ENCODE data around the gene MRPL30.
"Not testable (repeated sequence)": the region's sequence is repeated elsewhere in the genome, so short reads cannot be mapped to it uniquely, and the experiment has no call there.

Gene MRPL30

DNA sequence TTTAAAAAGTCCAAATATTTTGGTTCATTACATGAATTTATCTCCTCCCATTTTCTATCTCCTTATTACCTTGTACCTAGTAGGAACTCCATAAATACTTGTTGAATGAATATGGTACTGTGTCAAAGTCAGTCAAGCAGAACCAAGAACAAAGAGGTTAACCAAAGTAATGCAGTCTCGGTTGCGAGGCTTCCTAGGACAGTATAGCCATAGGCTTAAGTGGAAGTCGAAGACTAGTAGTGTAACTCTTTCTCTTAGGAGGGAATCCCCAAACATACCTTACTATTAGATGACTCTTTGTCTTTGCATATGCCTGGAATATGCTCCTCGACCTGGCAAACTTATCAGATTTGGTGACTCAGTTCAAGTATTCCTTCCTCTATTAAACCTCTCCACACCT, 21.4 kb upstream of the MRPL30 start:
- Histone ChIP-seq H3K4me1 (ENCODE audit: insufficient read depth, low read length) (no peaks in the 10 kb centered on the region), H3K9ac (ENCODE audit: low read depth, low read length) (no peak overlapping the region), H3K9me3 (ENCODE audit: control insufficient read depth, insufficient read depth, low read length) (no peaks in the 10 kb centered on the region), H3K36me3 (ENCODE audit: insufficient read depth, low read length) (no peaks in the 10 kb centered on the region; the same call in 1 of the 2 replicates)

DNA sequence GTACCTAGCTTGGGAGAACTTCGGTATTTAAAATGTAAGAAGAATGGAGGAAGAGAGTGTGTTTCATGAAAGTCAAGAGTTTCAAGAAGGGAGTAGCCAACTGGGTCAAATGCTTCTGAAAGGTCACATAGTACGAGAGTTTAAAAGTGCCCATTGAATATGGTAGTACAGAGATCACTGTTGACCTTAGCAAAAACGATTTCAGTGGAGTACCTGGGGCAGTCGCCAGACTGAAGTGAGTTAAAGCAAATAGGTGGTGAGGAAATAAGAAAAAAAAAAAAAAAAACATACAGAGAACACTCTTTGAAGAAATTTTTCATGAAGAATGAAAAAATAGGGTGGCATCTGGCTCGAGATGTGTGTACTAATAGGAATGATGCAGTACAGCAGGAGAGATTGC, 14.8 kb upstream of the MRPL30 start:
- no peaks in the 10 kb centered on the region for H3K9me3 ChIP-seq (ENCODE audit: control insufficient read depth, insufficient read depth, low read length)
- H3K4me1 ChIP-seq (ENCODE audit: insufficient read depth, low read length), result no peaks in the 10 kb centered on the region
- no peak overlapping the region for H3K9ac ChIP-seq (ENCODE audit: low read depth, low read length)
- peaks cover 5% of the 10 kb centered on the region; the same call in 1 of the 2 replicates for H3K36me3 ChIP-seq (ENCODE audit: insufficient read depth, low read length)

DNA sequence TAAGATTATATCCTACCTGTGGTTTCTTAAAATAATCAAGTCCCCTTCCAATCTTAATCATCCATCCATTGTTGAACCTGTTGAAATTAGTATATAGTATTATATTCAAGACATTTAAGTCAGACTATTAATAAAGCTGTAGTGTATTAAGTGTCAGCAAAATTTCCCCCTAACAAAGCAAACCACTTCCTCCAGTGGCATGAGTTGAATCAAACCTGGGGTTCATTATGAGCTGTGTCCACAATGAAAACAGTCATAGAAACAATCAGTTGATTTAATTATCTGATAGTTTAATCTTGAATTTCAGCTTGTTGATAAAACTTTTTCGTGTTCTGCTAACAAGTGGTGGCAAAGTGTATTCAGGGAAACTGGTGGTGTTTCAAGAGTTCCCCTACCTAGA, 11.4 kb upstream of the MRPL30 start:
- Histone ChIP-seq H3K36me3 (ENCODE audit: insufficient read depth, low read length) (peaks cover 5% of the 10 kb centered on the region; the same call in 1 of the 2 replicates), H3K9me3 (ENCODE audit: control insufficient read depth, insufficient read depth, low read length) (no peaks in the 10 kb centered on the region), H3K4me1 (ENCODE audit: insufficient read depth, low read length) (no peaks in the 10 kb centered on the region), H3K9ac (ENCODE audit: low read depth, low read length) (no peak overlapping the region)

DNA sequence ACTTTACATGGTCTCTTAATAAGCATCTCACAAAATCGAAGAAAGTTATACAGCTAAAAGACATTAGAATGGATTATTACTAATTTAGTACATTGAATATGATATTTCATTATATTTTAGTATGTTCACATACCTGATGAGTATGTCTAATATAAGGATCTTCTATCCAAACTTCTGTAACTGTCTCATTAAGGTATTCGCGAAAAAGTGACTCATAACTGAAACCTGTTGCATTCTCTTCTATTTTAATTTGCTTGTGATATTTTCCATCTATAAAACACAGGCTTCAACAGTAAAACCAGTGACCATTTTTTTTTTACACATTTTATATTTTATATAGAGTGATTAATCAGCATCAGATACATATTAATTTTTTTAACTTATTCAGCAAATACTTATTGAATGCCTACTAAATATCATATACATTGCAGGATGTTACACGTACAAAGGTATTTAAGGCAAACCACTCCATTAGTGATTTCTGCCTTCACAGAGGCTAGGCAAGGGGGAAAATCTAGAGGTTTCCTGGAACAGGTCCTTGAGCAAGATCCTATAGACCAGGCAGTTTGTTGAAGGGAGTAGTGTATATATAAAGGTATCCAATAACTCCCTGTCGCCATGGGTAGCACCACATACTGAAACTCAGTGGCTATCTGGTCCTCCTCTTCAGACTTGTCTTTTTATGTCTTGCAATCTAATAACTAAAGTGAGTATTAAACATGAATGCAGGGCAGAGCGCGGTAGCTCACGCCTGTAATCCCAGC, 9.4 kb upstream of the MRPL30 start:
- H3K36me3 ChIP-seq (ENCODE audit: insufficient read depth, low read length), result peaks cover 5% of the 10 kb centered on the region; the same call in 1 of the 2 replicates
- no peaks in the 10 kb centered on the region for H3K9me3 ChIP-seq (ENCODE audit: control insufficient read depth, insufficient read depth, low read length)
- no peaks in the 10 kb centered on the region for H3K4me1 ChIP-seq (ENCODE audit: insufficient read depth, low read length)
- no peak overlapping the region for H3K9ac ChIP-seq (ENCODE audit: low read depth, low read length)

DNA sequence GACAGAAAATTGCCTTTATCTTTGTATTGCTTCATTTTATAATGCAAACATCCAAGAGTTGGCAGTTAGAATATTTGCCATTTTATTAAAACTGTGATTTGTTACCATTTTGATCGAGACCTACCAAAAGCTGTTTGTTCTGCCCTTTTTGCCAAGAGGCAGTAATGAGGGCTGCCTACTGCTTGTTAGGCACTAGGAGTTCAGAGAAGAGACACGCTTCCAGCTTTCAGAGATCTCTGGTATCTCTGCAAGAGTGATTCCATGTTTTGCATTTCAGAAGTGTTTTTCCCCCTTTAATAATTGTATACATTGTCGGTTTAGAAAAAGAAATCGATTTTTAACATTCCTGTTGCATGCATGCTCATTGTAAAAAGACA, 628 bp downstream of the MRPL30 start:
- H3K9me3 ChIP-seq (ENCODE audit: control insufficient read depth, insufficient read depth, low read length), result no peaks in the 10 kb centered on the region
- no peaks in the 10 kb centered on the region for H3K36me3 ChIP-seq (ENCODE audit: insufficient read depth, low read length)
- 0 out of 2 replicates have a peak, but pooled peaks cover 4% of the 10 kb centered on the region for H3K4me1 ChIP-seq (ENCODE audit: insufficient read depth, low read length)
- peak overlapping the region; percentile 90 for H3K9ac ChIP-seq (ENCODE audit: low read depth, low read length)

DNA sequence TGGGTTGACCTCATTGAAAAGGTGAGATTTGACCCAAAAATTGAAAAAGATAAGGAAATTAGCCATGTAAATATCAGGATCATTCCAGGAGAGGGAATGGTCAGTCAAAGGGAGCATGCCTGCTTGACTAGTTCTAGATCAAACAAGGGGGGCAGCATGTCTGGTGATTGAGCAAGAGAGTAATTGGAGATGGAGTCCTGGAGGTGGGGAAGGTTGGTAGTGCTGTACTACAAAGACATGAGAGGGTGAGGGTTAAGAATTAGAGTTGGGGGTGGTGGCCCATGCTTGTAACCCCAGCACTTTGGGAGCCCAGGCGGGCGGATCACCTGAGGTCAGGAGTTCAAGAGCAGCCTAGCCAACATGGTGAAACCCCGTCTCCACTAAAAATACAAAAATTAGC, 2.0 kb downstream of the MRPL30 start:
- Histone ChIP-seq H3K36me3 (ENCODE audit: insufficient read depth, low read length) (no peaks in the 10 kb centered on the region), H3K4me1 (ENCODE audit: insufficient read depth, low read length) (0 out of 2 replicates have a peak, but pooled peaks cover 4% of the 10 kb centered on the region), H3K9me3 (ENCODE audit: control insufficient read depth, insufficient read depth, low read length) (no peaks in the 10 kb centered on the region), H3K9ac (ENCODE audit: low read depth, low read length) (no peak overlapping the region)

DNA sequence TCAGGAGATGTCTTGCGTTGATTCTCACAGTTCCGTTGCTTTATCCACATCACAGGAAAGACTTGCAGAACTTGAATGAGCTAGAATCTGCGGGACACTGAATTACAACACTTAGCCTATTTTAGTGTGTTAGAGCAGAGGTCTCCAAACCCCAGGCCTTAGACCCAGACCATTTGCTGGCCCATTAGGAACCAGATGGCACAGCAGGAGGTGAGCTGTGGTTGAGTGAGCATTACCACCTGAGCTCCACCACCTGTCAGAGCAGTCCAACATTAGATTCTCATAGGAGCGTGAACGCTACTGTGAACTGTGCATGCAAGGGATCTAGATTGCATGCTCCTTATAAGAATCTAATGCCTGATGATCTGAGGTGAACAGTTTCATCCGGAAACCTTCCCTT, 3.8 kb downstream of the MRPL30 start:
- Histone ChIP-seq H3K36me3 (ENCODE audit: insufficient read depth, low read length) (0 out of 2 replicates have a peak, but pooled peaks cover 4% of the 10 kb centered on the region), H3K9ac (ENCODE audit: low read depth, low read length) (no peak overlapping the region), H3K4me1 (ENCODE audit: insufficient read depth, low read length) (0 out of 2 replicates have a peak, but pooled peaks cover 4% of the 10 kb centered on the region), H3K9me3 (ENCODE audit: control insufficient read depth, insufficient read depth, low read length) (no peaks in the 10 kb centered on the region)

DNA sequence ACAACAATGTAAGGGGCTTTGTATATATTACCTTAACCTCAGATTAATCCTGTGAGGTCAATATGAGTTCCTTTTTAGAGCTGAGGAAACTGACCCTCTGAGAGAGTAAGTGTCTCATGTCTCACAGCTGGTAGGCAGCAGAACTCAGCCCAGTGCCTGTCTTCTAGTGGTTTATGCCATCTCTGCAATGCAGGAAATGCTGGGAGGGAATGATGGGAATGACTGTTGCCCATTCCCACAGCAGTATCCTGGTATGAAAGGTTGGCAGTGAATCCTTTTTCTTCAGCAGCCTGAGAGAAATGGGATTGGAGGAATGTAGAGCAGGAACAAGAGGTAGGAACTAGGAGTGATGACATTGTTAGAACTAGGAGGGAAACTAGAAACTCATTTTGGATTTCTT, 6.0 kb downstream of the MRPL30 start:
- H3K9me3 ChIP-seq (ENCODE audit: control insufficient read depth, insufficient read depth, low read length), result no peaks in the 10 kb centered on the region
- H3K9ac ChIP-seq (ENCODE audit: low read depth, low read length), result no peak overlapping the region
- H3K4me1 ChIP-seq (ENCODE audit: insufficient read depth, low read length), result 0 out of 2 replicates have a peak, but pooled peaks cover 4% of the 10 kb centered on the region
- 0 out of 2 replicates have a peak, but pooled peaks cover 4% of the 10 kb centered on the region for H3K36me3 ChIP-seq (ENCODE audit: insufficient read depth, low read length)

DNA sequence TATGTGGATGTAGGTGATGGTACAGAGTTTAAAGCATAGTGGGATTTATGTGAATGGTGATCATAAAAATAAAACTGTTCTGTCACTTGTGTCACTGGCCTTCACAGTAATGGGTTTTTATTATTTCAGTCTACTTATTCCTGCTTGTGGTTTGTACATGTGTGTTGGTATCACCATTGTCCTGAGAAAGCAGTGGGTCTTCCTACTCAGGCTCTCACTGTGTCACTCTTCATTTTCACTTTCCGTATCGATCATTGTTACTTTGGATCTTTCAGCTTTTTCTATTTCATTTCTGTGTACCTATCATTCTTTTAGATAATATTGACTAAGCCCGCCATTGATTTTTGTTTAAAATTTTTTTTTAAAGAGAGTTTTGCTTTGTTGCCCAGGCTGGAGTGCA, 7.4 kb downstream of the MRPL30 start:
- H3K36me3 ChIP-seq (ENCODE audit: insufficient read depth, low read length), result 0 out of 2 replicates have a peak, but pooled peaks cover 4% of the 10 kb centered on the region
- H3K9me3 ChIP-seq (ENCODE audit: control insufficient read depth, insufficient read depth, low read length), result no peaks in the 10 kb centered on the region
- H3K4me1 ChIP-seq (ENCODE audit: insufficient read depth, low read length), result no peaks in the 10 kb centered on the region
- no peak overlapping the region for H3K9ac ChIP-seq (ENCODE audit: low read depth, low read length)

DNA sequence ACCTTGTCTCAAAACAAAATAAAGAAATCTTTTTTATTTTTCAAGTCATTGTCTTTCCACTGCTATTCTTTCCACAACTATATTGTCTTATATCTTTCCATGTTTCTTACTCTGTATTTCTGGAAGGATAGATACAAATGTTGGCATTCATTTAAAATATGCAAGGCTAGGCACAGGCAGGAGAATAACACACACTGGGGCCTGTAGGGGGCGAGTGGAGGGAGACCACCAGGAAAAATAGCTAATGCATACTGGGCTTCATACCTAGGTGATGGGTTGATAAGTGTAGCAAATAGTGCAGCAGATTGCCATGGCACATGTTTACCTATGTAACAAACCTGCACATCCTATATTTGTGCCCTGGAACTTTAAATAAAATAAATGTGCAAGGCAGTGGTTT, 9.6 kb downstream of the MRPL30 start:
- peaks cover 7% of the 10 kb centered on the region; the same call in 1 of the 2 replicates for H3K36me3 ChIP-seq (ENCODE audit: insufficient read depth, low read length)
- no peaks in the 10 kb centered on the region for H3K4me1 ChIP-seq (ENCODE audit: insufficient read depth, low read length)
- no peaks in the 10 kb centered on the region for H3K9me3 ChIP-seq (ENCODE audit: control insufficient read depth, insufficient read depth, low read length)
- H3K9ac ChIP-seq (ENCODE audit: low read depth, low read length), result no peak overlapping the region

DNA sequence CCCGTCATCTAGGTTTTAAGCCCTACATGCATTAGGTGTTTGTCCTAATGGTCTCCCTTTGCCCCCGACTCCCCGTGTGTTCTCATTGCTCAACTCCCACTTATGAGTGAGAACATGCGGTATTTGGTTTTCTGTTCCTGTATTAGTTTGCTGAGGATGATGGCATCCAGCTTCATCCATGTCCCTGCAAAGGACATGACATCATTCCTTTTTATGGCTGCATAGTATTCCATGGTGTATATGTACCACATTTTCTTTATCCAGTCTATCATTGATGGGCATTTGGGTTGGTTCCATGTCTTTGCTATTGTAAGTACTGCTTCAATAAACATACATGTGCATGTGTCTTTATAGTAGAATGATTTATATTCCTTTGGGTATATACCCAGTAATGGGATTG, 11.4 kb downstream of the MRPL30 start:
- H3K9ac ChIP-seq (ENCODE audit: low read depth, low read length); H3K4me1 ChIP-seq (ENCODE audit: insufficient read depth, low read length); H3K9me3 ChIP-seq (ENCODE audit: control insufficient read depth, insufficient read depth, low read length): not testable (repeated sequence)
- H3K36me3 ChIP-seq (ENCODE audit: insufficient read depth, low read length), result peaks cover 16% of the 10 kb centered on the region; the same call in 1 of the 2 replicates

DNA sequence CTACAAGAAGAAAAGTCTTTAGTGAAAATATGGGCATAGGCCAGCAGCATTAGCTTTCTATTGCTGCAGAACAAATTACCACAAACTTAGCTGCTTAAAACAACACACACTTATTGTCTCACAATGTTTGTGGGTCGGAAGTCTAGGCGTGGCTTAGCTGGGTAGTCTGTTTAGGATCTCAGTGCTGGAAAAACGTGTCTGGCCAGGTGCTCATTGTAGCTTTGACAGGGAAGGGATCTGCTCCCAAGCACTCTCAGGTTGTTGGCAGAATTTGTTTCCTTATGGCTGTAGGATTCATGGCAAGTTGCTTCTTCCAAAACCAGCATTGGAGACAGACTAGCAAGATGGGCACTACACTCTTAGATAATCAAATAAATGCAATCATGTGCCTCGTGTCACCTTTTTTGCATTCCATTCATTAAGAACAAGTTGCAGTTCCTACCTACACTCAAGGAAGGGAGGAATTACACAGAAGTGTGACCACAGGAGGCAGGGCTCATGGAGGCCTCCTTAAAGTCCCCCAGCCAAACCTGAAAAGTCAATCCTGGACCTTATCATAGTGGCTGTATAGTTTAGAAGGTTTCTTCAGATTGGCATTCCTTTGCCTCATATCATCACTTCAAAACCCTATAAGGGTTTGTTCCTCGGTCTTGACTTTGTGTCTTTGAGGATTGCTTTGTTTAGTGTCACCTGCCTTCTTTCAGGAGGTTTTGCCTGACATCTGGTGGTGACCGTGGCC, 17.3 kb downstream of the MRPL30 start:
- Histone ChIP-seq H3K9me3 (ENCODE audit: control insufficient read depth, insufficient read depth, low read length) (no peaks in the 10 kb centered on the region), H3K9ac (ENCODE audit: low read depth, low read length) (no peak overlapping the region), H3K36me3 (ENCODE audit: insufficient read depth, low read length) (peaks cover 23% of the 10 kb centered on the region; the same call in 1 of the 2 replicates), H3K4me1 (ENCODE audit: insufficient read depth, low read length) (no peaks in the 10 kb centered on the region)

DNA sequence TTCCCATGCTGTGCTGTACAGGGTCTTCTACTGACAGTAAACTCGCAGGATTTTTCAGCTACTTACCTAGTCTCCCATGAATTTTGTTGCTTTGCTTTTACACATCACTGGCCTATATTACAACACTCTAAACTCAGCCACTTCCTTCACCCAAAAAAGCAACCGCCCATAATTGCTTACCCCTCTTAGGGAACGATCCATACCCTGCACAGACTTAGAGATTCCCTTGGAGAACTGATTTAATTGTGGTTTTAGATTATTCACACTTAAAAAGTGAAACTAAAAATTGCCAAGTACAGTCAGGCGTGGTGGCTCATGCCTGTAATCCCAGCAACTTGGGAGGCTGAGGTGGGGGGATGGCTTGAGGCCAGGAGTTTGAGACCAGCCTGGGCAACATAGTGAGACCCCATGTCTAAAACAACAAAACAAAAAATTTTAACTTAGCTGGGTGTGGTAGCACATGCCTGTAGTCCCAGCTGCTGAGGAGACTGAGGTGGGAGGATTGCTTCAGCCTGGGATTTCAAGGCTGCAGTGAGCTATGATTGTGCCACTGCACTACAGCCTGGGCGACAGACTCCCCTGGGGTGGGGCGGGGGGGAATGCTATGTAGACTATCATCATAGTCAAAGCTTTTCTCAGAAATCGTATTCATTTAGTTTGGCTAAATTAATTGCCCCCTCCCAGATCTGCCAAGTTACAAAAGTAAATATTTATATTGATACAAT, 19.3 kb downstream of the MRPL30 start:
- Histone ChIP-seq H3K9me3 (ENCODE audit: control insufficient read depth, insufficient read depth, low read length) (0 out of 2 replicates have a peak, but pooled peaks cover 3% of the 10 kb centered on the region), H3K4me1 (ENCODE audit: insufficient read depth, low read length) (no peaks in the 10 kb centered on the region), H3K9ac (ENCODE audit: low read depth, low read length) (no peak overlapping the region), H3K36me3 (ENCODE audit: insufficient read depth, low read length) (peaks cover 22% of the 10 kb centered on the region; the same call in 1 of the 2 replicates)

DNA sequence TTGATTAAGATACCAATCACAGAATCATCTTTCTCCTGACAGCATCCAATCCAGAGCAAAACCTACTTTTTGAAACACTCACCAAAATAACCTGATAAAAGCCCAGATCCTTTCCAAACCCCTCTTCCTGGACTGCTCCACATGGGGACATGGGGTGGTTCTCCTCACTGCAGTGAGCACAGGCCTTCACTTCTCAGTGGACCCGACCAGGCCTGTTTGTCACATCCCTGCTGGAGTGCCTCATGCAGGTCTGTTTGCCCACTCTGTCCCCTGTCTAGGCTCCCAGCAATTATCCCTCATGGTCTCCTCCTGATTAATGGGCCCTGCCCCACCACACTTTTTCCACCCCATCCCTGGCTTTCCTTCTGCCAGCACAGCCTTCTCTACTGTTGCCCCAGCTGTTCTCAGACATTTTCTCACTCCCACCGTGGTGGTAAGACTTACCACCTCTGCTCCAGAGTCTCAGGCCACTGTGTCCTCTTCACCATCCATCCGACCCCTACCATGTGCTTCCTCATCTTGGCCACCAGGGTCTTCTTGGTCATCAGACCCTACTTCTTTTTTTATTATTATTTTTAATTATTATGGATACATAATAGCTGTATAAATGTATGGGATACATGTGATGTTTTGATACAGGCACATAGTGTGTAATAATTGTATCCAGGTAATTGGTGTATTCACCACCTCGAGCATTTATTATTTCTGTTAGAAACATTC, 21.1 kb downstream of the MRPL30 start:
- H3K9ac ChIP-seq (ENCODE audit: low read depth, low read length), result no peak overlapping the region
- H3K4me1 ChIP-seq (ENCODE audit: insufficient read depth, low read length), result no peaks in the 10 kb centered on the region
- H3K9me3 ChIP-seq (ENCODE audit: control insufficient read depth, insufficient read depth, low read length), result peaks cover 10% of the 10 kb centered on the region; the same call in 1 of the 2 replicates
- peaks cover 16% of the 10 kb centered on the region for H3K36me3 ChIP-seq (ENCODE audit: insufficient read depth, low read length)
